Stimulated activated CD8-positive, alpha-beta memory T cell treated with anti-CD3 and anti-CD28 coated beads, Interleukin-7, amount 100 ng/mL, for 1 hour (primary cell): Measurements from ENCODE around the gene MTRF1L.
"Not testable (repeated sequence)": the region's sequence is repeated elsewhere in the genome, so short reads cannot be mapped to it uniquely, and the experiment has no call there.

Experiments
- DNase-seq, 2 donors: peaks; one replicate each; pipeline ENCODE4 v3.0.0-alpha.2; 2020; ENCODE audit warnings: low read depth in 2 of 2

The MTRF1L gene

GRCh38 chr6:153001767-153002612 is 519 bp downstream of the MTRF1L start:
- DNase-seq = no peak

- DNase-seq = not testable (repeated sequence)
Observed at GRCh38 chr6:153000790-153001189, 1.7 kb downstream of the MTRF1L start.

- DNase-seq = no peak
Observed at GRCh38 chr6:153000243-153000642, 2.3 kb downstream of the MTRF1L start.

- not testable (repeated sequence) for DNase-seq
Observed at GRCh38 chr6:152999538-152999937, 3.0 kb downstream of the MTRF1L start.

- no peak for DNase-seq
Observed at GRCh38 chr6:152993847-152994246, 8.7 kb downstream of the MTRF1L start.

- DNase-seq = no peak
Observed at GRCh38 chr6:152993431-152993830, 9.1 kb downstream of the MTRF1L start.

GRCh38 chr6:152986978-152987377 is 15.5 kb downstream of the MTRF1L start:
- no peak for DNase-seq

- not testable (repeated sequence) for DNase-seq
Observed at GRCh38 chr6:152985300-152985699, 17.2 kb downstream of the MTRF1L start.

- no peak for DNase-seq
Observed at GRCh38 chr6:152984513-152984872, 18.0 kb downstream of the MTRF1L start.

GRCh38 chr6:152983637-152984512 is 18.6 kb downstream of the MTRF1L start:
- DNase-seq = peak; percentile 82 to 90

- peak; percentile 93 to 95 for DNase-seq
Observed at GRCh38 chr6:152982904-152983636, 19.4 kb downstream of the MTRF1L start, which contains the start of gene FBXO5. FBXO5 (minus strand) TSS chr6:152983041; CDS start chr6:152982959, 82 bp downstream.

GRCh38 chr6:152981989-152982903 is 20.3 kb downstream of the MTRF1L start:
- DNase-seq = no peak

- DNase-seq = no peak
Observed at GRCh38 chr6:152981219-152981618, 21.3 kb downstream of the MTRF1L start.

- DNase-seq = no peak
Observed at GRCh38 chr6:152980656-152981055, 21.9 kb downstream of the MTRF1L start.

- no peak for DNase-seq
Observed at GRCh38 chr6:152979116-152979515, 23.4 kb downstream of the MTRF1L start.

GRCh38 chr6:152978058-152978457 is 24.5 kb downstream of the MTRF1L start:
- no peak for DNase-seq

GRCh38 chr6:152977556-152977955 is 25.0 kb downstream of the MTRF1L start:
- DNase-seq = no peak

- no peak for DNase-seq
Observed at GRCh38 chr6:152976749-152977148, 25.8 kb downstream of the MTRF1L start.

GRCh38 chr6:152975204-152975915 is 27.1 kb downstream of the MTRF1L start:
- DNase-seq = no peak

GRCh38 chr6:152973916-152974315 is 28.6 kb downstream of the MTRF1L start:
- no peak for DNase-seq
